HG03342 (cell line): ENCODE results near the gene PKLR.
"Not testable (repeated sequence)": the region's sequence is repeated elsewhere in the genome, so short reads cannot be mapped to it uniquely, and the experiment has no call there.

Experiments used
- ATAC-seq: cut with Tn5 transposase; IDR thresholded peaks from one replicate; pipeline ENCODE4 v1.9.1; 2021; ENCODE audit warnings: mild to moderate bottlenecking, moderate library complexity; ENCODE audit not compliant: unreplicated experiment

The PKLR gene

GRCh38 chr1:155319536-155319935, 18.3 kb upstream of the PKLR start:
- ATAC-seq = no peak

- no peak for ATAC-seq
These were observed 16.8 kb upstream of the PKLR start for GRCh38 chr1:155318082-155318481.

GRCh38 chr1:155316922-155317321, 15.7 kb upstream of the PKLR start:
- ATAC-seq = no peak

GRCh38 chr1:155313261-155313660, 12.0 kb upstream of the PKLR start:
- ATAC-seq = no peak

GRCh38 chr1:155309423-155310021, 8.3 kb upstream of the PKLR start:
- no peak for ATAC-seq

- peak; percentile 95 for ATAC-seq
These were observed 7.5 kb upstream of the PKLR start, which contains the start of gene FDPS for GRCh38 chr1:155308493-155309422. FDPS (plus strand) TSS chr1:155308866; CDS start chr1:155309790, 924 bp downstream.

GRCh38 chr1:155307247-155307740, 6.1 kb upstream of the PKLR start:
- ATAC-seq = no peak

- ATAC-seq = no peak
These were observed 4.7 kb upstream of the PKLR start for GRCh38 chr1:155305881-155306391.

- ATAC-seq = no peak
These were observed 3.4 kb upstream of the PKLR start for GRCh38 chr1:155304558-155305063.

- ATAC-seq = no peak
These were observed 497 bp downstream of the PKLR start for GRCh38 chr1:155300553-155301329.

GRCh38 chr1:155300024-155300423, 1.2 kb downstream of the PKLR start:
- no peak for ATAC-seq

GRCh38 chr1:155297384-155297783, 3.9 kb downstream of the PKLR start:
- ATAC-seq = no peak

GRCh38 chr1:155296661-155297060, 4.6 kb downstream of the PKLR start:
- ATAC-seq = no peak

GRCh38 chr1:155295942-155296267, 5.3 kb downstream of the PKLR start:
- no peak for ATAC-seq

GRCh38 chr1:155295183-155295941, 5.9 kb downstream of the PKLR start:
- no peak for ATAC-seq

GRCh38 chr1:155294520-155295182, 6.6 kb downstream of the PKLR start:
- ATAC-seq = no peak

- ATAC-seq = no peak
These were observed 8.0 kb downstream of the PKLR start for GRCh38 chr1:155293086-155293749.

GRCh38 chr1:155291006-155291405, 10.2 kb downstream of the PKLR start:
- ATAC-seq = not testable (repeated sequence)

- ATAC-seq = no peak
These were observed 13.2 kb downstream of the PKLR start for GRCh38 chr1:155287987-155288543.
